MCF 10A (cell line): Measurements from ENCODE around the gene PIGS. TPM values are rescaled to one million over a fixed set of nuclear protein-coding genes. Genes with fewer than 3 reads are reported as not detected.

Experiments
- BruUV-seq: library from RNA; stranded (reverse); fragments of 400-500 nt; replicated peaks from 2 replicates; lab custom pipeline; 2021; lab: Mats Ljungman, UMichigan
- CTCF ChIA-PET: fragments of 300-600 bp; sonication (Branson Sonifier 250); formaldehyde crosslinking; extraction: SDS; loops from one replicate; lab custom pipeline; 2021; ENCODE audit warnings: antibody characterized with exemption, inconsistent platforms; lab: Yijun Ruan, JAX
- POLR2A ChIA-PET: fragments of 300-600, 350-650 bp; sonication (Branson Sonifier 250); formaldehyde crosslinking; extraction: SDS; loops from one replicate; lab custom pipeline; 2020; ENCODE audit warnings: antibody characterized with exemption, inconsistent platforms; lab: Yijun Ruan, JAX
- DNase-seq: peaks from one replicate; pipeline ENCODE4 v3.0.0-alpha.2; 2018; ENCODE audit not compliant: unreplicated experiment
- H3K27ac Mint-ChIP-seq: one replicate; pipeline ENCODE4 v1.8.0; 2022; ENCODE audit warnings: mild to moderate bottlenecking, low read depth, mixed read lengths; ENCODE audit not compliant: unreplicated experiment
- H3K27me3 Mint-ChIP-seq: one replicate; pipeline ENCODE4 v1.8.0; 2022; ENCODE audit warnings: mixed read lengths; ENCODE audit not compliant: insufficient read depth, unreplicated experiment
- H3K36me3 Mint-ChIP-seq: one replicate; pipeline ENCODE4 v1.8.0; 2022; ENCODE audit warnings: mild to moderate bottlenecking, moderate library complexity, mixed read lengths; ENCODE audit not compliant: insufficient read depth, unreplicated experiment
- H3K4me1 Mint-ChIP-seq: one replicate; pipeline ENCODE4 v1.8.0; 2022; ENCODE audit warnings: mixed read lengths; ENCODE audit not compliant: insufficient read depth, unreplicated experiment
- H3K4me3 Mint-ChIP-seq: one replicate; pipeline ENCODE4 v1.8.0; 2022; ENCODE audit warnings: mild to moderate bottlenecking, moderate library complexity, mixed read lengths; ENCODE audit not compliant: unreplicated experiment
- H3K9me3 Mint-ChIP-seq: one replicate; pipeline ENCODE4 v1.8.0; 2022; ENCODE audit warnings: mixed read lengths; ENCODE audit not compliant: unreplicated experiment
- CTCF ChIP-seq: fragments of 200-600 bp; IDR thresholded peaks from one replicate; pipeline ENCODE4 v1.8.0; 2022; ENCODE audit warnings: antibody characterized with exemption, mild to moderate bottlenecking; ENCODE audit not compliant: unreplicated experiment
- intact Hi-C: fragments of 100-400 bp; cut with micrococcal nuclease; formaldehyde crosslinking; loops from 2 replicates; pipeline ENCODE4 v1.14.1; 2022
- total RNA-seq: library from RNA; stranded (reverse); gene quantifications from 2 replicates; pipeline ENCODE4 v1.2.3, GENCODE V29; 2022

PIGS gene
- total RNA-seq, 1 experiment from 2014 or later = 50.5 TPM

- Mint-ChIP-seq H3K9me3 (no peaks in the 10 kb centered on the region), H3K27ac (no peak overlapping the region), H3K4me3 (peak overlapping the region; percentile 75), H3K27me3 (no peaks in the 10 kb centered on the region), H3K4me1 (no peaks in the 10 kb centered on the region), H3K36me3 (peaks cover 32% of the 10 kb centered on the region)
- intact Hi-C loops = no loop called here
- DNase-seq = no peak
- BruUV-seq = no TSS peak
- ChIA-PET CTCF (interaction anchor here (0.5 to 3.8 kb wide), 8 partner anchors 11 to 1211 kb away, joined by 3 to 35 read pairs (median 4); no protein-coding TSS in a partner anchor), POLR2A (interaction anchor here (0.5 to 2.0 kb wide), 11 partner anchors 19 to 260 kb away, joined by 3 to 18 read pairs (median 3); partner anchors contain the start of genes ALDOC and PIGS)
- TF ChIP-seq CTCF = no peak
These were observed 19.7 kb downstream of the PIGS start for GRCh38 chr17:28551421-28552175.

GRCh38 chr17:28550858-28551257 lies 20.5 kb downstream of the PIGS start:
- Mint-ChIP-seq H3K27ac (no peak overlapping the region), H3K27me3 (no peaks in the 10 kb centered on the region), H3K4me1 (peaks cover under 1% of the 10 kb centered on the region), H3K4me3 (no peak overlapping the region), H3K9me3 (no peaks in the 10 kb centered on the region), H3K36me3 (peaks cover 24% of the 10 kb centered on the region)
- no peak for DNase-seq
- intact Hi-C loops = no loop called here
- POLR2A ChIA-PET = interaction anchor here (0.5 to 2.0 kb wide), 7 partner anchors 20 to 261 kb away, joined by 3 to 18 read pairs (median 4); partner anchors contain the start of gene PIGS
- CTCF ChIA-PET = interaction anchor here (0.5 to 3.8 kb wide), 7 partner anchors 11 to 135 kb away, joined by 3 to 35 read pairs (median 4); no protein-coding TSS in a partner anchor
- no peak for TF ChIP-seq CTCF
- no TSS peak for BruUV-seq

- CTCF ChIA-PET = interaction anchor here (0.5 to 3.8 kb wide), 9 partner anchors 9 to 546 kb away, joined by 3 to 35 read pairs (median 4); no protein-coding TSS in a partner anchor
- intact Hi-C loops = loop anchor here (2.0 to 10.0 kb wide), 2 partner anchors 55 to 215 kb away; partner anchors contain the start of genes IFT20 and TNFAIP1
- DNase-seq = no peak
- Mint-ChIP-seq H3K36me3 (peaks cover 14% of the 10 kb centered on the region), H3K4me1 (peaks cover 6% of the 10 kb centered on the region), H3K27ac (no peak overlapping the region), H3K9me3 (no peaks in the 10 kb centered on the region), H3K4me3 (no peak overlapping the region), H3K27me3 (no peaks in the 10 kb centered on the region)
- POLR2A ChIA-PET = interaction anchor here (0.6 to 1.0 kb wide), 2 partner anchors 170 to 214 kb away, joined by 3 to 4 read pairs; partner anchors contain the start of genes RPL23A and TNFAIP1
- no peak for TF ChIP-seq CTCF
- BruUV-seq = no TSS peak
These were observed 21.8 kb downstream of the PIGS start for GRCh38 chr17:28549236-28550132.
